Lower lobe of right lung (tissue), 2 donors: ENCODE data around the gene MAGEF1. TPM values are rescaled to one million over a fixed set of nuclear protein-coding genes. Genes with fewer than 3 reads are reported as not detected.

Experiments
- ATAC-seq, 2 donors: fragments of 200-7000 bp; cut with Tn5 transposase; one replicate each; pipeline ENCODE4 v1.9.1; 2020 to 2022; ENCODE audit warnings: mild to moderate bottlenecking in 2 of 2, moderate library complexity in 2 of 2
- DNase-seq: peaks from one replicate; pipeline ENCODE4 v3.0.0-alpha.2; 2020
- H3K27ac ChIP-seq: fragments of 200-600 bp; one replicate; pipeline ENCODE4 v1.8.0; 2022
- H3K27me3 ChIP-seq: fragments of 200-600 bp; one replicate; pipeline ENCODE4 v1.8.0; 2022; ENCODE audit warnings: low read depth
- H3K36me3 ChIP-seq: fragments of 200-600 bp; one replicate; pipeline ENCODE4 v1.8.0; 2022; ENCODE audit warnings: mild to moderate bottlenecking
- H3K4me1 ChIP-seq: fragments of 200-600 bp; one replicate; pipeline ENCODE4 v1.8.0; 2022
- H3K4me3 ChIP-seq: fragments of 200-600 bp; one replicate; pipeline ENCODE4 v1.8.0; 2022; ENCODE audit warnings: mild to moderate bottlenecking
- H3K9me3 ChIP-seq: fragments of 200-600 bp; one replicate; pipeline ENCODE4 v1.8.0; 2022
- CTCF ChIP-seq: fragments of 200-600 bp; IDR thresholded peaks from one replicate; pipeline ENCODE4 v1.8.0; 2022; ENCODE audit warnings: antibody characterized with exemption, mild to moderate bottlenecking
- intact Hi-C: fragments of 100-400 bp; cut with DNase I; formaldehyde crosslinking; loops from one replicate; pipeline ENCODE4 v1.11.0; 2022
- total RNA-seq: library from RNA; stranded (reverse); fragmentation: NEBNext Ultra II Directional; extraction: Animal tissue kit (Norgen Biotek cat#: 25700); gene quantifications from one replicate; pipeline ENCODE4 v1.2.1, GENCODE V29; 2021
- donor health status: DM: no; HTN: yes; CAD: no; lungs with severe emphysema.

The MAGEF1 gene
- total RNA-seq, 1 donor from 2014 or later: 23.5 TPM

GRCh38 chr3:184710870-184711492 lies 883 bp downstream of the MAGEF1 start:
- Histone ChIP-seq H3K27me3 (no peaks in the 10 kb centered on the region), H3K27ac (peak overlapping the region; percentile 94), H3K4me1 (peaks cover 23% of the 10 kb centered on the region), H3K36me3 (no peaks in the 10 kb centered on the region), H3K4me3 (peak overlapping the region; percentile 87), H3K9me3 (no peaks in the 10 kb centered on the region)
- no peak for TF ChIP-seq CTCF
- DNase-seq: no peak
- peak; percentile 3 to 20 for ATAC-seq
- intact Hi-C loops: no loop called here

GRCh38 chr3:184703657-184704056 lies 8.2 kb downstream of the MAGEF1 start:
- H3K36me3 ChIP-seq: no peaks in the 10 kb centered on the region
- H3K4me1 ChIP-seq: no peaks in the 10 kb centered on the region
- no peaks in the 10 kb centered on the region for H3K9me3 ChIP-seq
- DNase-seq: no peak
- intact Hi-C loops: no loop called here
- no peak overlapping the region for H3K27ac ChIP-seq
- H3K27me3 ChIP-seq: no peaks in the 10 kb centered on the region
- no peak for ATAC-seq
- no peak overlapping the region for H3K4me3 ChIP-seq
- no peak for TF ChIP-seq CTCF

GRCh38 chr3:184700759-184701158 lies 11.1 kb downstream of the MAGEF1 start:
- ATAC-seq: no peak
- intact Hi-C loops: no loop called here
- no peak overlapping the region for H3K27ac ChIP-seq

GRCh38 chr3:184697845-184698244 lies 14.0 kb downstream of the MAGEF1 start:
- peaks cover 8% of the 10 kb centered on the region for H3K4me1 ChIP-seq
- intact Hi-C loops: no loop called here
- H3K4me3 ChIP-seq: no peak overlapping the region
- H3K27me3 ChIP-seq: no peaks in the 10 kb centered on the region
- H3K9me3 ChIP-seq: no peaks in the 10 kb centered on the region
- no peak for TF ChIP-seq CTCF
- DNase-seq (no peak), ATAC-seq (no peak)
- no peak overlapping the region for H3K27ac ChIP-seq
- H3K36me3 ChIP-seq: no peaks in the 10 kb centered on the region

More at GRCh38 chr3:184700759-184701158, 11.1 kb downstream of the MAGEF1 start:
- no peaks in the 10 kb centered on the region for H3K9me3 ChIP-seq
- no peak for TF ChIP-seq CTCF
- no peak for DNase-seq
- peaks cover 8% of the 10 kb centered on the region for H3K4me1 ChIP-seq
- H3K4me3 ChIP-seq: no peak overlapping the region
- no peaks in the 10 kb centered on the region for H3K27me3 ChIP-seq
- no peaks in the 10 kb centered on the region for H3K36me3 ChIP-seq

- Histone ChIP-seq H3K4me1 (peaks cover 11% of the 10 kb centered on the region), H3K9me3 (no peaks in the 10 kb centered on the region), H3K27ac (no peak overlapping the region), H3K4me3 (no peak overlapping the region), H3K36me3 (no peaks in the 10 kb centered on the region), H3K27me3 (no peaks in the 10 kb centered on the region)
- DNase-seq (peak; percentile 63), ATAC-seq (peak; percentile 57 to 59)
- TF ChIP-seq CTCF: no peak
- intact Hi-C loops: no loop called here
Measured at GRCh38 chr3:184696697-184697096, 15.2 kb downstream of the MAGEF1 start.
